Neuronal stem cell (in vitro differentiated cells): ENCODE measurements around the gene ALOX5AP.

ENCODE experiments used
- DNase-seq: peaks from one replicate; pipeline ENCODE4 v3.0.0-alpha.2; 2013; ENCODE audit warnings: low spot score
- H2AFZ ChIP-seq: one replicate; pipeline ENCODE4 v1.6.1; 2013; ENCODE audit warnings: mild to moderate bottlenecking, low read length, inconsistent platforms
- H2AK5ac ChIP-seq: 2 replicates; pipeline ENCODE4 v1.6.1; 2013; ENCODE audit warnings: low read depth, mild to moderate bottlenecking, inconsistent platforms, low read length, moderate library complexity, mixed read lengths
- H2BK120ac ChIP-seq: 2 replicates; pipeline ENCODE4 v1.6.1; 2013; ENCODE audit warnings: low read depth, mild to moderate bottlenecking, inconsistent platforms, low read length, moderate library complexity, mixed read lengths
- H2BK12ac ChIP-seq: one replicate; pipeline ENCODE4 v1.6.1; 2013; ENCODE audit warnings: low read length, inconsistent platforms
- H2BK15ac ChIP-seq: 2 replicates; pipeline ENCODE4 v1.6.1; 2013; ENCODE audit warnings: mild to moderate bottlenecking, low read length, inconsistent platforms, mixed read lengths
- H2BK5ac ChIP-seq: one replicate; pipeline ENCODE4 v1.6.1; 2013; ENCODE audit warnings: inconsistent platforms, mild to moderate bottlenecking, low read length, moderate library complexity
- H3K14ac ChIP-seq: one replicate; pipeline ENCODE4 v1.6.1; 2013; ENCODE audit warnings: low read length, inconsistent platforms
- H3K18ac ChIP-seq: 2 replicates; pipeline ENCODE4 v1.6.1; 2013; ENCODE audit warnings: low read length, inconsistent platforms
- H3K23ac ChIP-seq: 2 replicates; pipeline ENCODE4 v1.6.1; 2013; ENCODE audit warnings: low read depth, mild to moderate bottlenecking, mixed read lengths, low read length, inconsistent platforms; ENCODE audit not compliant: poor library complexity
- H3K27ac ChIP-seq: replicated peaks from 3 replicates; pipeline ENCODE4 v1.5.1; 2013; ENCODE audit warnings: low read length, inconsistent platforms
- H3K27me3 ChIP-seq, 3 experiments: 2 replicates each; pipeline ENCODE4 v1.6.1; 2013; ENCODE audit warnings: low read length in 3 of 3, mild to moderate bottlenecking in 2 of 3, inconsistent platforms in 1 of 3, low read depth in 1 of 3, mixed read lengths in 1 of 3, moderate library complexity in 1 of 3; ENCODE audit not compliant: control insufficient read depth in 3 of 3, insufficient read depth in 3 of 3
- H3K36me3 ChIP-seq, 2 donors: replicated peaks in 1 of 2; 2 replicates each; pipeline ENCODE4 v1.6.1; 2013; ENCODE audit warnings: low read length in 2 of 2; ENCODE audit not compliant: control insufficient read depth in 2 of 2, insufficient read depth in 2 of 2
- H3K4ac ChIP-seq: 2 replicates; pipeline ENCODE4 v1.6.1; 2013; ENCODE audit warnings: inconsistent platforms, mild to moderate bottlenecking, low read length, moderate library complexity
- H3K4me1 ChIP-seq, 2 donors: 1 replicate in 1 of 2; 2 replicates in 1 of 2; pipeline ENCODE4 v1.6.1; 2013; ENCODE audit warnings: low read length in 2 of 2, low read depth in 1 of 2; ENCODE audit not compliant: control insufficient read depth in 2 of 2, insufficient read depth in 1 of 2
- H3K4me2 ChIP-seq: one replicate; pipeline ENCODE4 v1.6.1; 2013; ENCODE audit warnings: mild to moderate bottlenecking, low read length, inconsistent platforms; ENCODE audit not compliant: insufficient read depth, poor library complexity, severe bottlenecking
- H3K4me3 ChIP-seq, 2 donors: 2 replicates each; pipeline ENCODE4 v1.5.1; 2013; ENCODE audit warnings: low read length in 2 of 2, mild to moderate bottlenecking in 2 of 2, inconsistent platforms in 1 of 2, moderate library complexity in 1 of 2
- H3K79me1 ChIP-seq: one replicate; pipeline ENCODE4 v1.6.1; 2013; ENCODE audit warnings: low read depth, mild to moderate bottlenecking, inconsistent platforms, low read length, moderate library complexity
- H3K9ac ChIP-seq: one replicate; pipeline ENCODE4 v1.6.1; 2013; ENCODE audit warnings: mild to moderate bottlenecking, low read depth, low read length, inconsistent platforms; ENCODE audit not compliant: poor library complexity
- H3K9me3 ChIP-seq, 2 donors: replicated peaks in 1 of 2; 2 replicates each; pipeline versions ENCODE3 to v1.6.1; 2013; ENCODE audit warnings: low read length in 2 of 2, mild to moderate bottlenecking in 2 of 2, inconsistent platforms in 1 of 2, low read depth in 1 of 2, mixed read lengths in 1 of 2, moderate library complexity in 1 of 2; ENCODE audit not compliant: control insufficient read depth in 2 of 2, insufficient read depth in 1 of 2
- H4K8ac ChIP-seq: one replicate; pipeline ENCODE4 v1.6.1; 2013; ENCODE audit warnings: low read depth, mild to moderate bottlenecking, inconsistent platforms, low read length, moderate library complexity
- H4K91ac ChIP-seq: one replicate; pipeline ENCODE4 v1.6.1; 2013; ENCODE audit warnings: low read length, low read depth, mild to moderate bottlenecking, inconsistent platforms; ENCODE audit not compliant: poor library complexity
- whole genome bisulfite sequencing, 2 donors: extraction: QIAGEN DNeasy Blood & Tissue Kit; methylation state at CpG; one replicate each; pipeline ENCODE4 v1.1.7; 2013; ENCODE audit warnings: missing lambda C conversion rate in 2 of 2, mixed read lengths in 1 of 2; ENCODE audit not compliant: insufficient read length in 2 of 2, insufficient replicate concordance in 1 of 2; ENCODE audit errors: extremely low coverage in 2 of 2; 5-methylcytosine and 5-hydroxymethylcytosine counted together

ALOX5AP gene

GRCh38 chr13:30714629-30715371 is 20.5 kb upstream of the ALOX5AP start:
- H3K9ac ChIP-seq, result no peak overlapping the region
- no peak for DNase-seq
- no peak overlapping the region for H2BK15ac ChIP-seq
- H4K8ac ChIP-seq, result no peak overlapping the region
- no peaks in the 10 kb centered on the region for H3K36me3 ChIP-seq
- no peak overlapping the region for H2BK12ac ChIP-seq
- H3K9me3 ChIP-seq, result no peaks in the 10 kb centered on the region
- peaks cover 0 to 3% of the 10 kb centered on the region in 2 donors for H3K4me1 ChIP-seq
- no peaks in the 10 kb centered on the region for H3K27me3 ChIP-seq
- H3K18ac ChIP-seq, result no peak overlapping the region
- no peak overlapping the region for H3K14ac ChIP-seq
- no peak overlapping the region for H2BK120ac ChIP-seq
- no peak overlapping the region for H4K91ac ChIP-seq
- no peak overlapping the region for H2AFZ ChIP-seq
- H3K23ac ChIP-seq, result no peak overlapping the region
- no CpG with 5 or more reads among the region's 10 CpGs for WGBS, 2 donors
- no peak overlapping the region for H3K4me3 ChIP-seq
- H3K4me2 ChIP-seq, result no peak overlapping the region
- H2AK5ac ChIP-seq, result no peak overlapping the region
- H2BK5ac ChIP-seq, result no peak overlapping the region
- H3K27ac ChIP-seq, result no peak overlapping the region
- no peaks in the 10 kb centered on the region for H3K79me1 ChIP-seq
- H3K4ac ChIP-seq, result no peak overlapping the region

DNA sequence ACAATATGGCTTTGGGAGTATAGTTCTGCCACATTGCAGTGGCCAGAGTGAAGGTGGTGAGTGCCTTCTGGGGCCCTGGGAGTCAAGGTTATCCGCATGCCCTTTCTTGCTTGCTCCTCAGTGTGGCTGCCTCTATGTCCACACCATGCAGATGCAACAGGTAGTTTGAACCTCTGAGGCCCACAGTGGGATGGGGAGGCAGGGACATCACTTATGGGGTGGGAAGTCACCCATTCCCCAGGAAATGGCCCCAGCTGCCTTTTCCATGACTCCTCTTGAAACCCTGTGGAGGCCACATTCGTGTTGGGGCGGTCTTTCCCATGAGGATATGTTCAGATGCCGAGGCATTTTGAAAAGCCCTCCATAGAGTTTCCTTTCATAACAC is 20.0 kb upstream of the ALOX5AP start:
- no peak overlapping the region for H2BK5ac ChIP-seq
- H3K4ac ChIP-seq, result no peak overlapping the region
- no peak overlapping the region for H2BK120ac ChIP-seq
- H2BK12ac ChIP-seq, result no peak overlapping the region
- H2AK5ac ChIP-seq, result no peak overlapping the region
- H3K23ac ChIP-seq, result no peak overlapping the region
- no peak for DNase-seq
- no peak overlapping the region for H3K27ac ChIP-seq
- no peak overlapping the region for H3K4me2 ChIP-seq
- no peaks in the 10 kb centered on the region for H3K9me3 ChIP-seq
- no peak overlapping the region for H3K9ac ChIP-seq
- H3K36me3 ChIP-seq, result no peaks in the 10 kb centered on the region
- no peaks in the 10 kb centered on the region for H3K79me1 ChIP-seq
- no peak overlapping the region for H3K14ac ChIP-seq
- H3K4me3 ChIP-seq, result no peak overlapping the region
- H3K18ac ChIP-seq, result no peak overlapping the region
- no peak overlapping the region for H4K91ac ChIP-seq
- no CpG with 5 or more reads among the region's 4 CpGs for WGBS, 2 donors
- H2AFZ ChIP-seq, result no peak overlapping the region
- peaks cover 0 to 3% of the 10 kb centered on the region in 2 donors for H3K4me1 ChIP-seq
- H2BK15ac ChIP-seq, result no peak overlapping the region
- H3K27me3 ChIP-seq, result no peaks in the 10 kb centered on the region
- H4K8ac ChIP-seq, result no peak overlapping the region

- no peaks in the 10 kb centered on the region for H3K27me3 ChIP-seq
- H3K79me1 ChIP-seq, result no peaks in the 10 kb centered on the region
- peaks cover 0 to 3% of the 10 kb centered on the region in 2 donors for H3K4me1 ChIP-seq
- no peak overlapping the region for H3K4me2 ChIP-seq
- no peak overlapping the region for H4K8ac ChIP-seq
- H3K4me3 ChIP-seq, result no peak overlapping the region
- no peaks in the 10 kb centered on the region for H3K9me3 ChIP-seq
- WGBS, 2 donors, result no CpG with 5 or more reads among the region's 4 CpGs
- H3K14ac ChIP-seq, result no peak overlapping the region
- no peak overlapping the region for H2AFZ ChIP-seq
- no peak overlapping the region for H3K4ac ChIP-seq
- H3K18ac ChIP-seq, result no peak overlapping the region
- H2BK120ac ChIP-seq, result no peak overlapping the region
- H2AK5ac ChIP-seq, result no peak overlapping the region
- no peak overlapping the region for H2BK12ac ChIP-seq
- H2BK5ac ChIP-seq, result no peak overlapping the region
- no peaks in the 10 kb centered on the region for H3K36me3 ChIP-seq
- H3K27ac ChIP-seq, result no peak overlapping the region
- no peak overlapping the region for H4K91ac ChIP-seq
- H3K9ac ChIP-seq, result no peak overlapping the region
- H2BK15ac ChIP-seq, result no peak overlapping the region
- no peak for DNase-seq
- no peak overlapping the region for H3K23ac ChIP-seq
Measured at GRCh38 chr13:30715837-30716236, 19.5 kb upstream of the ALOX5AP start.

DNA sequence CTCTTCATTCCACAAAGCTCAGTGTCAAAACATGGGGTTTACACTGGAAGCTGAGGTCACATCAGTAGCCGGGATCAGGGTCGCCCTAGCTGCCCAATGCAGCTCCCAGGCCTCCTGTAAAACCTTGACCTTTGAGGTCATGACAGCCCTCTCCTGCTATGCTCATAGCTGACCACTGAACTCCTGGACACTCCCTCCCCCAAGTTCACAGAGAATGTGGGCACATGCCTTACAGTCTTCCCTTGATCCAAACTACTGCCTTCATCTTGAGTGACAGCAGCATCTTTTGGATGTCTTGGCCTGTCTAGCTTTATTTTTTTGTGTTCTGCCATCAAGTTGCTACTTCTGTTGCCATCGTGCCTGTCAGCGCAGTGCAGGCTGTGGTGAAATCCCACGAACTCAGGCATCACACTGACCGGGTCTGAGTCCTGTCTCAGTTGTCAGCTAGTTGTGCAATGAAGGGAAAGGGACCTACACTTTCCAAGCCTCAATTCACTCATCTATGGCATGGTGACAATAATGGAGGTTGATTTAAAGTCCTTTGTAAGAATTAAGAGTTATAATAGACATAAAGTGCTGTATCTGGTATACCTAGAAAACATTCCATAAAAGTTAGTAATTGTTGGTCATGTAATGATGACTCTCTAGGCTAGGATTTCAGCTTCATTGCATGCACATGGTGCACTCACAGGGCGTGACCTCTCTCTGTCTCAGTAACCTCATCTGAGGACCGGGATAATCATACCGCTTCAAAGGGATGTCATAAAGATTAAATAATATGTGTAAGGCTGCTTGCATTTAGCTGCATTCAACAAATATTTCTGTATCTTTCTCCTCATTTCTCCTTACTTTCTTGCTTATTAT is 16.4 kb upstream of the ALOX5AP start:
- no peak overlapping the region for H2BK5ac ChIP-seq
- no peaks in the 10 kb centered on the region for H3K9me3 ChIP-seq
- no peak overlapping the region for H3K4ac ChIP-seq
- no peak overlapping the region for H3K18ac ChIP-seq
- H2BK12ac ChIP-seq, result no peak overlapping the region
- H2AFZ ChIP-seq, result no peak overlapping the region
- H2BK120ac ChIP-seq, result no peak overlapping the region
- no peak overlapping the region for H2BK15ac ChIP-seq
- DNase-seq, result no peak
- no peaks in the 10 kb centered on the region for H3K27me3 ChIP-seq
- H3K36me3 ChIP-seq, result no peaks in the 10 kb centered on the region
- no peak overlapping the region for H3K27ac ChIP-seq
- no peak overlapping the region for H3K4me3 ChIP-seq
- H3K4me1 ChIP-seq, result no peaks in the 10 kb centered on the region
- no peak overlapping the region for H4K91ac ChIP-seq
- H3K23ac ChIP-seq, result no peak overlapping the region
- no peak overlapping the region for H2AK5ac ChIP-seq
- WGBS, 2 donors, result no CpG with 5 or more reads among the region's 9 CpGs
- no peaks in the 10 kb centered on the region for H3K79me1 ChIP-seq
- no peak overlapping the region for H3K9ac ChIP-seq
- no peak overlapping the region for H3K14ac ChIP-seq
- no peak overlapping the region for H3K4me2 ChIP-seq
- H4K8ac ChIP-seq, result no peak overlapping the region
